T-helper 9 cell (primary cell): ENCODE measurements around the gene C3orf52.
"Not testable (repeated sequence)": the region's sequence is repeated elsewhere in the genome, so short reads cannot be mapped to it uniquely, and the experiment has no call there.

Experiments
- DNase-seq: peaks from one replicate; pipeline ENCODE4 v3.0.0-alpha.2; 2020
- total RNA-seq, 2 donors: gene quantifications; one replicate each; lab custom pipeline; 2026; lab: John Stamatoyannopoulos, UW

Gene C3orf52
- total RNA-seq: 1.7 to 3.4 reads per million in 2 donors

GRCh38 chr3:112086076-112086854 is at the start of gene C3orf52:
C3orf52 (plus strand) TSS chr3:112086389; CDS start chr3:112086408, 19 bp downstream.
- DNase-seq: peak; percentile 44

GRCh38 chr3:112037194-112037593 is 49.0 kb upstream of the C3orf52 start:
- DNase-seq: not testable (repeated sequence)

- no peak for DNase-seq
Observed at GRCh38 chr3:112038863-112039262, 47.3 kb upstream of the C3orf52 start.

GRCh38 chr3:112041321-112041720 is 44.9 kb upstream of the C3orf52 start:
- DNase-seq: no peak

GRCh38 chr3:112042842-112043280 is 43.3 kb upstream of the C3orf52 start:
- DNase-seq: no peak

- peak; percentile 9 for DNase-seq
Observed at GRCh38 chr3:112043621-112044201, 42.5 kb upstream of the C3orf52 start.

- DNase-seq: no peak
Observed at GRCh38 chr3:112046599-112046998, 39.6 kb upstream of the C3orf52 start.

- DNase-seq: no peak
Observed at GRCh38 chr3:112047264-112047663, 38.9 kb upstream of the C3orf52 start.

GRCh38 chr3:112048911-112049310 is 37.3 kb upstream of the C3orf52 start:
- no peak for DNase-seq

GRCh38 chr3:112053229-112053628 is 33.0 kb upstream of the C3orf52 start:
- no peak for DNase-seq

GRCh38 chr3:112056451-112056929 is 29.7 kb upstream of the C3orf52 start:
- no peak for DNase-seq

GRCh38 chr3:112059497-112059896 is 26.7 kb upstream of the C3orf52 start:
- DNase-seq: no peak

- DNase-seq: no peak
Observed at GRCh38 chr3:112061152-112061551, 25.0 kb upstream of the C3orf52 start.

- DNase-seq: peak; percentile 43
Observed at GRCh38 chr3:112072387-112073060, 13.7 kb upstream of the C3orf52 start.

GRCh38 chr3:112074006-112074405 is 12.2 kb upstream of the C3orf52 start:
- DNase-seq: no peak

GRCh38 chr3:112074616-112075497 is 11.3 kb upstream of the C3orf52 start:
- DNase-seq: no peak

GRCh38 chr3:112078125-112079083 is 7.8 kb upstream of the C3orf52 start:
- DNase-seq: no peak

GRCh38 chr3:112083239-112083638 is 3.0 kb upstream of the C3orf52 start:
- DNase-seq: no peak

- no peak for DNase-seq
Observed at GRCh38 chr3:112084980-112085705, 1.0 kb upstream of the C3orf52 start.

- DNase-seq: no peak
Observed at GRCh38 chr3:112085735-112086075, 484 bp upstream of the C3orf52 start.
